ENCODE results near the gene IGFALS.

The IGFALS gene

DNA sequence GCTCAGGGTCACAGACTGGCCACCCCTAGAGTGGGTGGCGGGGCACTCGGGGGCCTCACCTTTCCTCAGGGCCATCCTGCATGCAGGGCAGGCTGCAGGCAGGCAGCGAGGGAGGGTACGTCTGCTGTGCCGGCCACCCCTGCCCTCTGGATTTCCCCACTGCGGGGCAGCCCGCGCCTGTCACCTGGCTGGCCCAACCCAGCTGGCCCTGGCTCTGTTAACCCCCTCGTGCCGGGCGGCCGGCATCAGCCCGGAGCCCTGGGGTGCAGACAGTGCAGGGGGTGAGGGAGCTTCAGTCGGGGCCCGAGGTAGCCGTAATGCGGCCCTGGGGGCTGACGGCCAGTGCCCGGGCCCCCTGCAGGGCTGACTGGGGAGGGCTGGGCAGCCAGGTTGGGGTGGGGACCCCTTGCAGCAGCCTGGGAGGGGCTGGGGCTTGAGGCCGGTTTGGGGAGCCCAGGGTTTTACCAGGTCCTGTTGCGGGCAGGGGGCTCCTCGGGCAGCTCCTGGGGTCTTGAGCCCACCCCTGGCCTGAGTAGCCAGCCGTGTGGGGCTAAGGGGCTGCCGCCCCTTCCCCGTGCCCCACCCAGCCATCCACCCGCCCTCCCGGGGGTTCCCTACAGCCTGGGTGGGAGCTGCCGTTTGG is at the start of gene IGFALS:
TSS of gene IGFALS (minus strand) at position 128 of the 643 bp plus-strand sequence. CDS start at position 75, 53 bp downstream.
- no peak for DNase-seq (ENCODE audit: low read depth in 2 of 2, low spot score in 1 of 2)

DNA sequence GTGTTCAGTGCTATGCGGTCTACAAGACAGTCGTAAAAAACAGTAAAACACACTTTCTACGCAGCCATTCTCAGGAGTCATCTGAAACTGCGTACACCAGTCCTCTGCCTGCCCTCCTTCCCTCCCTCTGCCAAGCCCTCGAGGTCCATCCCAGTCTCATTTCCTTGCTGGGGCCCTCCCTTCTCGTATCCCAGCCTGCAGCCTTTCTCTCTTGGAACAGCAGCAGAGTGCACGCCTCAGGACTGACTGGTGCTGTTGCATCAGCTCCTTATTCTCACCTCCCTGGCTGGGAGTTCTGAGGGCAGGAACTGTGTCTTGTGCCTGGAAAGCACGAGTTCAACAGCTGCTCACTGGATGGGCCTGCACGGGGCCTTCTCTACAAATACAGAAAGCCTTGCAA is 46.0 kb upstream of the IGFALS start:
- DNase-seq (ENCODE audit: low read depth in 2 of 2, low spot score in 1 of 2) = no peak

DNA sequence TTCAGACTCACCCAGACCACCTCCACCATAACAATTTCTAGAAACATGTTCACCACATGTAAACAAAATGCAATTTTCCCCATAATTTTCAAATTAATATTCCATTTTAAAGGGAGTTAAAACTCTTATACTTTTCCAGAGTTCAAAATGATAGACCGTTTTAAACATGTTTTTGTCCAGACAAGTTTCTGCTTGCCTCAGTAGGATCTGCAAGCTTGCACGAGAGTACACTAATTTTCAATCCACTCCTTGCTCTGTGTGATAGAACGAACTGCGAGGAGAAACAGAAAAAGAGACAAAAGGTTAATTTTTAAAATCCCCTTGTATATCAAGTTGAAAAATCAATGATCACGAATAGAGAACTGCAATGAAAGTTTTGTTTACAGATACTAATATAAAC is 40.6 kb upstream of the IGFALS start:
- no peak for DNase-seq (ENCODE audit: low read depth in 2 of 2, low spot score in 1 of 2)

DNA sequence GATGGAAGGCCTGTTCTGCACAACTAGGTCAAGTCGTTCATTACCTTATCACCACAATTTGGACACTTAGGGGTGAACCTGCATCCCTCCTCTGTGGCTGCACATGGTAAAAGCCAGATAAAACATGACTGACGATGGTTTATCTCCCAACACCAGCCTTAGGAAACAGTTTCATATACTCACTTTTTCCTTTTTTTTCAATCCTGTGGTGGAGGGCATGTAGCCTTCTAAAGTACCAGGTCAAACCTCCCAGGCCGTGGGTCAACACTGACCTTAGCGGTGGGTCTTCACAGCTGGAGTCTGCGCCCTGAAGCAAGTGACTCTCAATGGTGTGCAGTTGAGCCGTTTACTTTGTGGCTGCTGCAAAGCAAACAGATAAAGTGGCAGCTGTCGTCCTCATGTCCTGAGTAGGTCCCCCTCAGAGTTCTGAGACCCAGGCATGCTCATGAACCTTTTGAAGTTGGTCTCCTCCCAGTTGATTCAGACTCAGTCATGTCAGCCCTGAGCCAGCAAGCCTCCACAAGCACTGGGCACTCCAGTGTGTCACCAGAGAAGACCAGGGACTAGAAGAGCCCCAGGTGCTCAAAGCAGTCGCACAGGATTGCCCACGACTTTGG is 39.4 kb upstream of the IGFALS start:
- DNase-seq (ENCODE audit: low read depth in 2 of 2, low spot score in 1 of 2) = no peak

DNA sequence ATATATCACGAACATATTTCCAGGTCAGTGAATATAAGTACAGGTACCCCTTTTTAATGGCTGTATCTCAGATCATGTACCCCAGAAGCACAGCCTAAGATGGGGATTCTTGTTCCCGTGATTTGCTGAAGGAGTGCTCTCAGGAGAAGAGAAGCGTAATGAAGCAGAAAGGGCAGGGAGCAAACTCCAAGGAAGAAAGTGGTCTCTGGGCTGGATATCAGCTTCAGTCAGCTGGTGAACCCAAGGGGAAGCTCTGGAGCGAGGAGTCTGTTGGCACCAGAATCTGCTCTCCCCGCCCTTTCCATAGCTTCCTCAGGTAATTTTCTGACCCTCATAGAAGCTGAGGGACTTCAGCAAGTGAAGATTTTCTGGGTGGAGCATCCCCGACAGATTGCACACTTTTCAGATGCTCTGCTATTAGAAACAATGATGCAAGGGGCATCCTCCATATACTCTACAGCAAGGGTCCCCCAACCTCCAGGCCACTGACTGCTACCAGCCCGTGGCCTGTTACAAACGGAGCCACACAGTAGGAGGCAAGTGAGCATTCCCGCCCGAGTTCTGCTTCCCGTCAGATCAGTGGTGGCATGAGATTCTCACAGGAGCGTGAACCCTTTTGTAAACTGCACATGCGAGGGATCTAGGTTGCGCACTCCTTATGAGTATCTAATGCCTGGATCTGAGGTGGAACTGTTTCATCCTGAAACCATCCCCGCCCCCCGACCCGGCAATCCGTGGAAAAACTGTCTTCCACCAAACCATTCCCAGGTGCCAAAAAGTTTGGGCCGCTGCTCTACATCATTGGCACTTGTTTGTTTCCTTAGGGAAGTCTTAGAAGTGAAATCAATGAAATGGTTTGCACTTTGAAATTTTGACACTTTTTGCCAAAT is 37.9 kb upstream of the IGFALS start:
- DNase-seq (ENCODE audit: low read depth in 2 of 2, low spot score in 1 of 2) = no peak

DNA sequence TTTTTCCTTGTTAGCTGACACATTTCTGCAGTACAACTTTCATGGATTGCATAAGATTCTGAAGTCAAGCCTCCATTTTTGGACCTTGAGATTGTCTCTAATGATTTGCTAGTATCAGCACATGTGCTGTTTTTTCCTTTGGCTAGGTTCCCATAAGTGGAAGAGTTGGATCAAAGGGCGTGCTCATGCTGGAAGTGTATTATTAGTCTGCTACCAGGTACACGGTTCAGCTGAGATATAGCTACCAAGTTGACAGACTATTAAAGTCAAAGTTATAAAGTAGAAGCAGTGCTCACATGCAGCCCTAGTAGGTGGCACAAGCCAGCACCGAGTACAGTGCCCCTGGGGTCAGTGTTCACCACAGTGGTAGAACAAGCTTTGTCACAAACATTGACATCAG is 36.7 kb upstream of the IGFALS start:
- DNase-seq (ENCODE audit: low read depth in 2 of 2, low spot score in 1 of 2) = no peak

DNA sequence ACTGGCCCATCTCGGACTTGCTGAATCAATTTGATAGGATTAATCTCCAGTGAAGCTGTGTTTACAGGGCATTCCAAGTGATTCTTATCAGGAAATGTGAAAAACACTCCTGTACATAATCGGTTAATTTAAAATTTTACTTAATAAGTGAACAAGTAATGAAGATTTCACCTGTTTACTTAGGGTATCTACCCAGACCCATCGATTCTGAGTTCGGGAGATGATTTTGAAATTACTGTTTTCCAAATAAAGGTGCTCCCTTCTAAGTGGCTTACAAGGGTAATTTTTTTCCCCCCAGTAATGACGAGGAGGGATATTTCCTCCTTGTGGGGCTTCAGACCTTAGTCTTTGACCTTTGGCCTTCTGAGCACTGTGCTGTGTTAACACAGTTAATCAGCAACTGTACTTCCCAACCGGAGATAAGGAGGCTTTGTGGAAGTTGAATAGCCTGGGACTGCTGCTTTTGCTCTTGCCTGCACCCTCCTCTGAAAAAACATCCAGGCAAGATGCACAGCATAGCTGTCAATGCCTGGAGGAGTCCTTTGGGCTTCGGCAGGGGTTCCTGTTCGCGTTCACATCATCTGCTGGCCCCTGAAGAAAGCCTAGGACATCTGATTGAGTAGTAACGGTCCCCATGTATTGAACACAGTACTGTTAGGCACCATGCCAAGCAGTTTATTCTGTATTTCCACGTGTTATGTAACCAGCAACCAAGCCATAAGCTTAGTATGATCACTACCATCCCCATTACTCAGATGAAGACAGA is 35.3 kb upstream of the IGFALS start:
- DNase-seq (ENCODE audit: low read depth in 2 of 2, low spot score in 1 of 2) = no peak

DNA sequence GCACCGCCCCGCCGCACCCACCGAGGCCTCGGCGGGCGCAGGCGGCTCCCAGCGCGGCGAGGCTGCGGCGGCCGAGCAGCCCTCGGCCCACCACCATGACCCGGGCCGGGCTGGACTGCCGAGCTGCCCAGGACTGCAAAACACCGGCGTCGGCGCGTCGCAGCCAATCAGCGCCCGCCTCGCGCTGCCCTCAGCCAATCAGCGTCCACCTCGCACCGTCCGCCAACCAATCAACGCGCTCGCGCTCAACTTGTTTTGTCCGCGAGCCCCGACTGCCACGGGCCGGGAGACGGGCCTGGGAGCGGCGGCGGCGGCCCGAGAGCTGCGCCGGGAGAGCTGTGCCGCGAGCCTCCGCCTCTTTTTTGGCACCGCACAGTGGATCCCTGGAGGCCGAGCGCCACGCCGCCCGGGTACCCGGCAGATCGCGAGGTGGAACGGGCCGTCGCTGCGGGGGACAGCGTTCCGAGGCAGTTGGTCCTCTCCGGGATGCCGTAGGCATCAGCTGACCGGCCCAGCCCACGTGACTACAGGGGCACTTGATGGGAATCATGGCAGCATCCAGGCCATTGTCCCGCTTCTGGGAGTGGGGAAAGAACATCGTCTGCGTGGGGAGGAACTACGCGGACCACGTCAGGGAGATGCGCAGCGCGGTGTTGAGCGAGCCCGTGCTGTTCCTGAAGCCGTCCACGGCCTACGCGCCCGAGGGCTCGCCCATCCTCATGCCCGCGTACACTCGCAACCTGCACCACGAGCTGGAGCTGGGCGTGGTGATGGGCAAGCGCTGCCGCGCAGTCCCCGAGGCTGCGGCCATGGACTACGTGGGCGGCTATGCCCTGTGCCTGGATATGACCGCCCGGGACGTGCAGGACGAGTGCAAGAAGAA is 33.4 kb upstream of the IGFALS start, which contains the start of the genes FAHD1 and HAGH:
TSS of gene FAHD1 (plus strand) at position 516 of the 883 bp plus-strand sequence. CDS start at position 549, 33 bp downstream.
TSS of gene HAGH (minus strand) at position 135 of the 883 bp plus-strand sequence. CDS start at position 97, 38 bp downstream.
- DNase-seq (ENCODE audit: low read depth in 2 of 2, low spot score in 1 of 2) = peak; percentile 72 to 76

DNA sequence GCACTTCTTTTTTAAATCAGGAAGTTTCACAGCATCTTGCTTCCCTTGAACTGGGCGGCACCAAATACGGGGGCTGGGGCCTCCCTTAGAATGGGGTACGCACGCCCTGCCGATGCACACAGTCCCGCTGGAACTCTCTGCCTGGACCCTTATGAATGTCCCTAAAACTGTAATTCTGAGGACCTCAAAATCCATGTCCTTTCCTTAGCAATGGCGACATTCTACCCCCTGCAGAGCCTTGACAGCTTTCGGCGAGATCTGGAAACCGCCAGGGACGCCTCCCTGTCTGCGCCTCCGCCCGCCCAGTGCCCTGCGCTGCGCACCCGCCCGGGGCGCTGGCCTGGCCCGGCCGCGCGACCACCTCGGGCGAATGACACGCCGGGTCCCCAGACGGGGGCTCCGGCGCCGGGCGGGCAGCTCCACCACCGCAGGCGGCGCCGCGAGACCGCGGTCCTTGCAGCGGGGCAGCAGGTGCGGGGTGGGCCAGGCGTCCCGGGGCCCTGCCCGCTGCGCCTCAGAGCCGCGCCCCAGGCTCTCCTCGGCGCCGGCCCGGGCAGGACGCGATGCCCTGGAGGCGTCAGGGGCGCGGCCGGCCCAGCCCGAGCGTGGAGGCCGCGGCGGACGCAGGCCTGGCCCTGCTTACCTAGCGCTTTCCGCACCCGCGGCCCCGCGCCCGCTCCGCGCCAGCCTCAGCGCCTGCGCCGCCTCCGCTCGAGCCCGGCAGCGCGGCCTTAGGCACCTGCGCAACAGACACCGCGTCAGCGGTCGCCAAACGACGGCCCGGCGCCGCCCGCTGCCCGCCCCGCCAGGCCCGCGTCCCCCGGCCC is 32.6 kb upstream of the IGFALS start:
- DNase-seq (ENCODE audit: low read depth in 2 of 2, low spot score in 1 of 2) = peak in 1 of 2 donors; percentile 29

DNA sequence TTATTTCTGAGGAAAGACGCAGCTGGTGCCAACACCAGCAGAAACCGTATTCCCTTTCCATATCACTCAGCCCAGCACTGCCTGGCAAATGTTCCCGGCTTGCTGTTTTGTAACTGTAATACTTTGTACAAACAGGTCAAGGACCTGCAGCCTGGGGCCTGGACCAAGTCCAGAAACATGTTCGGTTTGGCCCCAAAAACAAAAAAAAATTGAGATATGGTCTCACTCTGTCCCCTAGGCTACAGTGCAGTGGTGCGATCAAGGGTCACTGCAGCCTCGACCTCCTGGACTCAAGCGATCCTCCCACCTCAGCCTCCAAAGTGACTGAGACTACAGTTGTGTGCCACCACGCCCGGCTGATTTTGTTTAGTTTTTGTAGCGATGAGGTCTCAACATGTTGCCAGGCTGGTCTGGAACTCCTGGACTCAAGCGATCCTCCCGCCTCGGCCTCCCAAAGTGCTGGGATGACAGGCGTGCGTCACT is 31.9 kb upstream of the IGFALS start:
- no peak for DNase-seq (ENCODE audit: low read depth in 2 of 2, low spot score in 1 of 2)

DNA sequence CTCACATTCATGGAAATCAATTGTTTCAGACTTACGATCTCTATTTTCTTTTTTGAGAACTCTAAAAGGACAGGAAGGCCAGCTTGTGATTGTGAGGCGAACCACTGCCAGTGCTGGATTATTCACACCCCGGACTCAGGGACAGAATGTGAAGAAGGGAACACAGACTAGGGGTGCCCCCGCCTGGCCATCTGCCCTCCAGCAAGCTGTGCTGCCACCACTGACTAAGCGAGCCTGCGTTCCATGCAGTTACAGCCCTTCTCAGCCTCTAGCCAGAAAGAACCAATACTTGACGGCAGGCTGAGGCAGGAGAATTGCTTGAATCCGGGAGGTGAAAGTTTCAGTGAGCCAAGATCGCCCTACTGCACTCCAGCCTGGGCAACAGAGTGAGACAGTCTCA is 30.3 kb upstream of the IGFALS start:
- DNase-seq (ENCODE audit: low read depth in 2 of 2, low spot score in 1 of 2) = no peak

DNA sequence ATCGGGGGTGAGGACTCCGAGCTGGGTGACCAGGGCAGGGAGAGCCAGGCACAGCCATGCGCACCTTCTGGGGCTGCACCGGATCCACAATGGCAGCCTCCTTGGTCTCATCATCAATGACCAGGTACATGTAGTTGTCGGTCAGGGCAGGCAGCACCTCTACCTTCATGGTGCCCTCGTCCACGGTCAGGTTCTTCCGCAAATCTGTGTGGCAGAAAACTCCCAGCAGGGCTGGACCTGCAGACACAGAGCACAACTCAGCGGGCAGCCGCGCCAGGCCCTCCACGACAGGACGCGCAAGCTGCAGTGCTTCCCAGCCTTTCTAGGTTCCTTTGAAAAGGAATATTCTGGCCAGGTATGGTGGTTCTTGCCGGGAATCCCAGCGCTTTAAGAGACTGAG is 29.3 kb upstream of the IGFALS start:
- no peak for DNase-seq (ENCODE audit: low read depth in 2 of 2, low spot score in 1 of 2)

DNA sequence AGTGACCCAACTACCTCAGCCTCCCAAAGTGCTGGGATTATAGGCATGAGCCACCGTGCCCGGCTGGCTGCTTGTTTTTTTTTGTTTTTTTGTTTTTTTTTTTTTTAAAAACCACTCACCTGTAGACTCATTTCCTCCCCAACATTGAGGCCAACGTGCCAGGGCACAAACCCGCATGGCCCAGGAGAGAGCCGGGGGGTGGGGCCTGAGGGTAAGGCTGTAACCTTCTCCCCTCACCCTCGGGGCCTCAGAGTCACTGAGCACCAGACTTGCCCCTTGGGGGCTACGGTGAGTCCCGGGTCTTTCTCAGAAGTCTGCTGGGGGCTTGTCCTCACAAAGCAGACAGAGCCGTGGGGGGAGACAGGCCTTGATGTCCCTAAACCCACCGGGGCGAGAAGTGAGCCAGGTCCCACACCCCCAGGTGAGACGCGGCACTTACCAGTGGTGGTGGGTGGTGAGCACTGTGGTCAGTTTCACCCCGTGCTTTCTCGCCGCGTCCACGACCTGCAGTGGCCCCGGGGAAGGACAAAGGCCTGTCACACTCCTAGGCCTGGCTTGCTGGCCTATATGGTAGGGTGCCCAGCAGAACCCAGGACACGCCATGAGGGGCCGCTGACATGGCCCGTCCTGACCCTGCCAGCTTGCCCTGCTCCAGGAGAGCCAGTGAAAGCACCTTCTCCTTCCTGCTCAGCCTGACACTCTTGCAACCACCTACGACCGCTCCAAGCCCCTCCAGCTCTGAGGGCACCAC is 28.5 kb upstream of the IGFALS start:
- no peak for DNase-seq (ENCODE audit: low read depth in 2 of 2, low spot score in 1 of 2)

DNA sequence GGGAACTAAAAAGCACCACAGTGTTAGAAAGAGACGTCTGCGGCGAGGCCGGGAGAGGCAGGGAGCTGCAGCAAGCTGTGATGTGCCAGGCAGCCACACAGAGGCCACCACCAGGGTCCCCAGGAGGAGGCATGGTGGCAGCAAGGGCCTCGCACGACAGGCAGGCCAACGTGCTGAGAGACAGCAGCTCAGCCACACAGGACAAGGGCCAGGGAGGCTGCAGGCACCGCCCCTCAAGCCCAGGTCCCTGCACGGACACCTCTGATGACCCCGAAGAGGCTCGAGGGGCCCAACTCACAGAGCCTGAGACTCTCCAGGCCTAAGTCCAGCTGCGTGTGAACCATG is 27.4 kb upstream of the IGFALS start:
- no peak for DNase-seq (ENCODE audit: low read depth in 2 of 2, low spot score in 1 of 2)

DNA sequence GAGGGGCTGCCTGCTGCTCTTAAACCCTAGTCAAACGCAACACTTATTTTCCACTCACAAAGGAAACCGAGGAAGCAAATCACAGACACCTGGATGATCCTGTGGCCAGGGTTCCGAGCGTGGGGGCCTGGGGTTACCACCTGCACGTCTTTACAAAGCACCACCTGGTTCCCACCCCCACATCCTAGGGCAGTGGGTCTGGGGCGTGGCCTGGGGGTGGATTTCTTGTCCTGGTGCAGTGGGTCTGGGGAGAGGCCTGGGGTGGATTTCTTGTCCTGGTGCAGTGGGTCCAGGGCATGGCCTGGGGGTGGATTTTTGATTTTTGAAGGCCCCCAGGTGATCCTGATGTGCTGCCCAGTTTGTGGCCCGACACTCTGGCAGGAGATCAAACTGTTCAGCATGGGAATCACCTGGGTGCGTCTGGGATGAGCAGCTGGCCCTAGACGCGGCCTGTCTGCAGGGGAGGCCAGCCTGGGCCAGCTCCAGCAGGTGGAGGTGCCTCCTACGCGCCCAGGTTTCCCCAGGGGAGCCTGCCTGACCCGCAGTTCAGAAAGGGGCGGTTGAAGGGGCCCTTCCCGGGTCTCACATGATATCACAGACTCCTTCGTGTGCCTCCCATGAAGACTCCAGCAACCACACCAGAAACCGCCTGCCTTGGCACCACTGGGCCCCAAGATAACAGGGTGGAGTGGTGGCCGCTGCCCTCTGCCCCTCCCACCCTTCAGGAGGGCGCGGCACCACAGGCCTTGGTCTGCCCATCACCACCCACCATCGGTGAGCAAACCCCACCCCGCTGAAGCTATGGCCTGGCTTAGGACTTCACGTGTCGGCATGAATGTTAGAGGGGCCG is 26.8 kb upstream of the IGFALS start:
- DNase-seq (ENCODE audit: low read depth in 2 of 2, low spot score in 1 of 2) = no peak

DNA sequence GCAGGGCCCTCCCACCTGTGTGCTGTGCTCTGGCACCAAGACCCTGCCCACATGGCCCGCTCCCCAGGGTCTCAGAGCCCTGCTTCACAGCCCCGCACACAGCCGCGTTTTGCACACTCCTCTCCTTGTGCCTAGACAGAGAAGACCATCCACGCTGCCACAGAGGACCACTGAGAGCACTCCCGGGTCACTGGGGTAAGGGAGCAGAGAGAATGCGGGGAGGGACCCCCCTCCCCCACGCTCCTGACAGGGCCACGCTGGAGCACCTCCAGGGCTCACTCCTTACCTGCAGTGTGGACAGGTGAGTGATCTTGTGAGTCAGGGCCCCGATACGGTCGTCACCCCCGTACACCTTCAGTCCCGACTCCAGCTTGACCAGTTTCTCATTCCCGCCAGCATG is 26.1 kb upstream of the IGFALS start:
- DNase-seq (ENCODE audit: low read depth in 2 of 2, low spot score in 1 of 2) = no peak

DNA sequence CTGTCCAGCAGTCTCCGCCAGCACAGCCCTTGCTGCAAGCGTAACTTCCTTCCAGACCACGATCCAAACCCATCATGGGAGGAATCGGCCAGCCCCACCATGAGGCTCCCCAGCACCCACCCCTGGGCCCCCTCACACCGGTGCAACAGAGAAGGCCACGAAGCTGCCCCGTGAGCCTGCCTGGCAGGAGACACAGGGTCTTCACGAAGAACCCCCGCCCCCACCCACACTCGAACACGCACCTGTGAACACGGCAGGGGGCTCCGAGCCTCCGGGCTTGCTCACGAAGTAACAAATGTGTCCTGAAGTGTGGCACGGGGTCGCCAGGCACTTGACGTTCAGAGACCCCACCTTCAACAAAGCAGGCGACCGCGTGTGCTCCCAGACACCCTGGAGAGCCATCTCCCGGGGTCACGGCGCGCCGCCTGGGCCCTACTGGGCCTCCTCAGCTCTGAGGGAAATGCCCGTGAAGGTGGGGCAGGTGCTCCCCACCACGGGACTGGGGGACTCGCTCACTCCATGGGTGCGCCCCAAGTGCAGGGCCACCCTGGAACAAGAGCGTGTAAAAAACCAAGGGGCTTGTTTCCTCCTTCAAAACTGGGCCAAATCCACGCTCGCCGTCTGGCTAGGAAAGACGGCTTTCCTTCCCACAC is 25.5 kb upstream of the IGFALS start:
- DNase-seq (ENCODE audit: low read depth in 2 of 2, low spot score in 1 of 2) = no peak

Measured in stimulated activated CD8-positive, alpha-beta memory T cell treated with anti-CD3 and anti-CD28 coated beads, Interleukin-4, amount 100 ng/mL, for 4 hours (primary cell).